Testis (tissue), 2 donors: Measurements from ENCODE around the gene OOSP2.

ENCODE experiments used
- POLR2A ChIP-seq: fragments of 450-650 bp; IDR thresholded peaks from one replicate; pipeline ENCODE4 v1.6.1; 2017; ENCODE audit warnings: antibody characterized with exemption, mild to moderate bottlenecking, moderate library complexity
- TF ChIP-seq, protein P1 (sequence below), 3 experiments: fragments of 450-650 bp in 2 of 3; fragments of 200-600 bp in 1 of 3; sonication (generic) in 1 of 3; IDR thresholded peaks; one replicate each; pipeline ENCODE4 v1.5.1; 2016 to 2019; ENCODE audit warnings: antibody characterized with exemption in 3 of 3, mild to moderate bottlenecking in 2 of 3, moderate library complexity in 1 of 3

GRCh38 chr11:60088364-60088763, 48.2 kb downstream of the OOSP2 start, which contains the start of gene MS4A2:
- TF ChIP-seq, protein P1, sequence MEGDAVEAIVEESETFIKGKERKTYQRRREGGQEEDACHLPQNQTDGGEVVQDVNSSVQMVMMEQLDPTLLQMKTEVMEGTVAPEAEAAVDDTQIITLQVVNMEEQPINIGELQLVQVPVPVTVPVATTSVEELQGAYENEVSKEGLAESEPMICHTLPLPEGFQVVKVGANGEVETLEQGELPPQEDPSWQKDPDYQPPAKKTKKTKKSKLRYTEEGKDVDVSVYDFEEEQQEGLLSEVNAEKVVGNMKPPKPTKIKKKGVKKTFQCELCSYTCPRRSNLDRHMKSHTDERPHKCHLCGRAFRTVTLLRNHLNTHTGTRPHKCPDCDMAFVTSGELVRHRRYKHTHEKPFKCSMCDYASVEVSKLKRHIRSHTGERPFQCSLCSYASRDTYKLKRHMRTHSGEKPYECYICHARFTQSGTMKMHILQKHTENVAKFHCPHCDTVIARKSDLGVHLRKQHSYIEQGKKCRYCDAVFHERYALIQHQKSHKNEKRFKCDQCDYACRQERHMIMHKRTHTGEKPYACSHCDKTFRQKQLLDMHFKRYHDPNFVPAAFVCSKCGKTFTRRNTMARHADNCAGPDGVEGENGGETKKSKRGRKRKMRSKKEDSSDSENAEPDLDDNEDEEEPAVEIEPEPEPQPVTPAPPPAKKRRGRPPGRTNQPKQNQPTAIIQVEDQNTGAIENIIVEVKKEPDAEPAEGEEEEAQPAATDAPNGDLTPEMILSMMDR (IDR thresholded peaks at IDR 0.05): no peak
- no peak for TF ChIP-seq POLR2A
